Measurements from ENCODE around the gene PPP1R3G.

GRCh38 chr6:5122504-5123112, 37.5 kb downstream of the PPP1R3G start:
- no peak for TF ChIP-seq YY1 (IDR thresholded peaks at IDR 0.05; ENCODE audit: insufficient read depth, insufficient replicate concordance, low read depth, low read length)
- TF ChIP-seq ZNF770 (CRISPR knock-in tag; IDR thresholded peaks at IDR 0.05), result no peak
- TF ChIP-seq TSC22D2 (CRISPR knock-in tag; IDR thresholded peaks at IDR 0.05; ENCODE audit: borderline replicate concordance), result no peak
- TF ChIP-seq, protein P1, sequence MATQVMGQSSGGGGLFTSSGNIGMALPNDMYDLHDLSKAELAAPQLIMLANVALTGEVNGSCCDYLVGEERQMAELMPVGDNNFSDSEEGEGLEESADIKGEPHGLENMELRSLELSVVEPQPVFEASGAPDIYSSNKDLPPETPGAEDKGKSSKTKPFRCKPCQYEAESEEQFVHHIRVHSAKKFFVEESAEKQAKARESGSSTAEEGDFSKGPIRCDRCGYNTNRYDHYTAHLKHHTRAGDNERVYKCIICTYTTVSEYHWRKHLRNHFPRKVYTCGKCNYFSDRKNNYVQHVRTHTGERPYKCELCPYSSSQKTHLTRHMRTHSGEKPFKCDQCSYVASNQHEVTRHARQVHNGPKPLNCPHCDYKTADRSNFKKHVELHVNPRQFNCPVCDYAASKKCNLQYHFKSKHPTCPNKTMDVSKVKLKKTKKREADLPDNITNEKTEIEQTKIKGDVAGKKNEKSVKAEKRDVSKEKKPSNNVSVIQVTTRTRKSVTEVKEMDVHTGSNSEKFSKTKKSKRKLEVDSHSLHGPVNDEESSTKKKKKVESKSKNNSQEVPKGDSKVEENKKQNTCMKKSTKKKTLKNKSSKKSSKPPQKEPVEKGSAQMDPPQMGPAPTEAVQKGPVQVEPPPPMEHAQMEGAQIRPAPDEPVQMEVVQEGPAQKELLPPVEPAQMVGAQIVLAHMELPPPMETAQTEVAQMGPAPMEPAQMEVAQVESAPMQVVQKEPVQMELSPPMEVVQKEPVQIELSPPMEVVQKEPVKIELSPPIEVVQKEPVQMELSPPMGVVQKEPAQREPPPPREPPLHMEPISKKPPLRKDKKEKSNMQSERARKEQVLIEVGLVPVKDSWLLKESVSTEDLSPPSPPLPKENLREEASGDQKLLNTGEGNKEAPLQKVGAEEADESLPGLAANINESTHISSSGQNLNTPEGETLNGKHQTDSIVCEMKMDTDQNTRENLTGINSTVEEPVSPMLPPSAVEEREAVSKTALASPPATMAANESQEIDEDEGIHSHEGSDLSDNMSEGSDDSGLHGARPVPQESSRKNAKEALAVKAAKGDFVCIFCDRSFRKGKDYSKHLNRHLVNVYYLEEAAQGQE (IDR thresholded peaks at IDR 0.05; ENCODE audit: borderline replicate concordance in 1 of 2, low read depth in 1 of 2, low read length in 2 of 2), result no peak
- TF ChIP-seq NCOR1 (IDR thresholded peaks at IDR 0.05; ENCODE audit: borderline replicate concordance, low read length), result no peak
- TF ChIP-seq, protein P2, sequence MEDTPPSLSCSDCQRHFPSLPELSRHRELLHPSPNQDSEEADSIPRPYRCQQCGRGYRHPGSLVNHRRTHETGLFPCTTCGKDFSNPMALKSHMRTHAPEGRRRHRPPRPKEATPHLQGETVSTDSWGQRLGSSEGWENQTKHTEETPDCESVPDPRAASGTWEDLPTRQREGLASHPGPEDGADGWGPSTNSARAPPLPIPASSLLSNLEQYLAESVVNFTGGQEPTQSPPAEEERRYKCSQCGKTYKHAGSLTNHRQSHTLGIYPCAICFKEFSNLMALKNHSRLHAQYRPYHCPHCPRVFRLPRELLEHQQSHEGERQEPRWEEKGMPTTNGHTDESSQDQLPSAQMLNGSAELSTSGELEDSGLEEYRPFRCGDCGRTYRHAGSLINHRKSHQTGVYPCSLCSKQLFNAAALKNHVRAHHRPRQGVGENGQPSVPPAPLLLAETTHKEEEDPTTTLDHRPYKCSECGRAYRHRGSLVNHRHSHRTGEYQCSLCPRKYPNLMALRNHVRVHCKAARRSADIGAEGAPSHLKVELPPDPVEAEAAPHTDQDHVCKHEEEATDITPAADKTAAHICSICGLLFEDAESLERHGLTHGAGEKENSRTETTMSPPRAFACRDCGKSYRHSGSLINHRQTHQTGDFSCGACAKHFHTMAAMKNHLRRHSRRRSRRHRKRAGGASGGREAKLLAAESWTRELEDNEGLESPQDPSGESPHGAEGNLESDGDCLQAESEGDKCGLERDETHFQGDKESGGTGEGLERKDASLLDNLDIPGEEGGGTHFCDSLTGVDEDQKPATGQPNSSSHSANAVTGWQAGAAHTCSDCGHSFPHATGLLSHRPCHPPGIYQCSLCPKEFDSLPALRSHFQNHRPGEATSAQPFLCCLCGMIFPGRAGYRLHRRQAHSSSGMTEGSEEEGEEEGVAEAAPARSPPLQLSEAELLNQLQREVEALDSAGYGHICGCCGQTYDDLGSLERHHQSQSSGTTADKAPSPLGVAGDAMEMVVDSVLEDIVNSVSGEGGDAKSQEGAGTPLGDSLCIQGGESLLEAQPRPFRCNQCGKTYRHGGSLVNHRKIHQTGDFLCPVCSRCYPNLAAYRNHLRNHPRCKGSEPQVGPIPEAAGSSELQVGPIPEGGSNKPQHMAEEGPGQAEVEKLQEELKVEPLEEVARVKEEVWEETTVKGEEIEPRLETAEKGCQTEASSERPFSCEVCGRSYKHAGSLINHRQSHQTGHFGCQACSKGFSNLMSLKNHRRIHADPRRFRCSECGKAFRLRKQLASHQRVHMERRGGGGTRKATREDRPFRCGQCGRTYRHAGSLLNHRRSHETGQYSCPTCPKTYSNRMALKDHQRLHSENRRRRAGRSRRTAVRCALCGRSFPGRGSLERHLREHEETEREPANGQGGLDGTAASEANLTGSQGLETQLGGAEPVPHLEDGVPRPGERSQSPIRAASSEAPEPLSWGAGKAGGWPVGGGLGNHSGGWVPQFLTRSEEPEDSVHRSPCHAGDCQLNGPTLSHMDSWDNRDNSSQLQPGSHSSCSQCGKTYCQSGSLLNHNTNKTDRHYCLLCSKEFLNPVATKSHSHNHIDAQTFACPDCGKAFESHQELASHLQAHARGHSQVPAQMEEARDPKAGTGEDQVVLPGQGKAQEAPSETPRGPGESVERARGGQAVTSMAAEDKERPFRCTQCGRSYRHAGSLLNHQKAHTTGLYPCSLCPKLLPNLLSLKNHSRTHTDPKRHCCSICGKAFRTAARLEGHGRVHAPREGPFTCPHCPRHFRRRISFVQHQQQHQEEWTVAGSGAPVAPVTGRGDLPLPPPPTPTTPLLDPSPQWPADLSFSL (CRISPR knock-in tag; IDR thresholded peaks at IDR 0.05), result no peak
- TF ChIP-seq JUND (CRISPR knock-in tag; IDR thresholded peaks at IDR 0.05), result no peak
- TF ChIP-seq, protein P3, sequence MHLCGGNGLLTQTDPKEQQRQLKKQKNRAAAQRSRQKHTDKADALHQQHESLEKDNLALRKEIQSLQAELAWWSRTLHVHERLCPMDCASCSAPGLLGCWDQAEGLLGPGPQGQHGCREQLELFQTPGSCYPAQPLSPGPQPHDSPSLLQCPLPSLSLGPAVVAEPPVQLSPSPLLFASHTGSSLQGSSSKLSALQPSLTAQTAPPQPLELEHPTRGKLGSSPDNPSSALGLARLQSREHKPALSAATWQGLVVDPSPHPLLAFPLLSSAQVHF (CRISPR knock-in tag; IDR thresholded peaks at IDR 0.05), result no peak
- TF ChIP-seq ZNF224 (CRISPR knock-in tag; IDR thresholded peaks at IDR 0.05), result no peak
- TF ChIP-seq SKIL (CRISPR knock-in tag; IDR thresholded peaks at IDR 0.05; ENCODE audit: borderline replicate concordance), result no peak
- TF ChIP-seq AKAP8 (CRISPR knock-in tag; IDR thresholded peaks at IDR 0.05), result no peak
- no peak for TF ChIP-seq SIN3A (IDR thresholded peaks at IDR 0.05; ENCODE audit: borderline replicate concordance, low read depth, low read length)
- no peak for TF ChIP-seq MLLT10 (CRISPR knock-in tag; IDR thresholded peaks at IDR 0.05)
